Left forelimb (tissue), 1 donor: ENCODE results near the gene AKAP6.

Experiments
- DNase-seq: peaks from one replicate; pipeline ENCODE4 v3.0.0-alpha.2; 2018; ENCODE audit warnings: low spot score

AKAP6 gene

GRCh38 chr14:32707742-32708500 lies 378.8 kb downstream of the AKAP6 start:
- DNase-seq, result no peak

- DNase-seq, result no peak
Observed at GRCh38 chr14:32709027-32709426, 379.9 kb downstream of the AKAP6 start.

- no peak for DNase-seq
Observed at GRCh38 chr14:32710231-32710671, 381.2 kb downstream of the AKAP6 start.

- DNase-seq, result no peak
Observed at GRCh38 chr14:32710731-32711680, 381.9 kb downstream of the AKAP6 start.

- no peak for DNase-seq
Observed at GRCh38 chr14:32713856-32714255, 384.8 kb downstream of the AKAP6 start.

GRCh38 chr14:32719601-32720000 lies 390.5 kb downstream of the AKAP6 start:
- no peak for DNase-seq

- no peak for DNase-seq
Observed at GRCh38 chr14:32720927-32721326, 391.8 kb downstream of the AKAP6 start.

- DNase-seq, result no peak
Observed at GRCh38 chr14:32722631-32723183, 393.6 kb downstream of the AKAP6 start.

GRCh38 chr14:32724867-32725471 lies 395.9 kb downstream of the AKAP6 start:
- DNase-seq, result no peak

GRCh38 chr14:32726516-32726915 lies 397.4 kb downstream of the AKAP6 start:
- no peak for DNase-seq

GRCh38 chr14:32727832-32728231 lies 398.7 kb downstream of the AKAP6 start:
- no peak for DNase-seq

- DNase-seq, result no peak
Observed at GRCh38 chr14:32728526-32728925, 399.4 kb downstream of the AKAP6 start.

- no peak for DNase-seq
Observed at GRCh38 chr14:32728976-32729375, 399.9 kb downstream of the AKAP6 start.

- no peak for DNase-seq
Observed at GRCh38 chr14:32731249-32731648, 402.2 kb downstream of the AKAP6 start.

- no peak for DNase-seq
Observed at GRCh38 chr14:32733015-32733414, 403.9 kb downstream of the AKAP6 start.

- no peak for DNase-seq
Observed at GRCh38 chr14:32734261-32734660, 405.2 kb downstream of the AKAP6 start.

- DNase-seq, result no peak
Observed at GRCh38 chr14:32737621-32738020, 408.5 kb downstream of the AKAP6 start.

- DNase-seq, result no peak
Observed at GRCh38 chr14:32738206-32738871, 409.2 kb downstream of the AKAP6 start.

- no peak for DNase-seq
Observed at GRCh38 chr14:32744811-32745445, 415.8 kb downstream of the AKAP6 start.

GRCh38 chr14:32754209-32754608 lies 425.1 kb downstream of the AKAP6 start:
- DNase-seq, result no peak

- no peak for DNase-seq
Observed at GRCh38 chr14:32756173-32756572, 427.1 kb downstream of the AKAP6 start.
